ENCODE data around the gene UBP1.

GRCh38 chr3:33458446-33458845 is 18.2 kb upstream of the UBP1 start:
- TF ChIP-seq POLR2A (IDR thresholded peaks at IDR 0.05) (no peak), CTCF (IDR thresholded peaks at IDR 0.05) (no peak)
